AG09309 (cell line): ENCODE results near the gene GMIP.

Experiments
- DNase-seq: peaks from one replicate; pipeline ENCODE4 v3.0.0-alpha.2; 2010; ENCODE audit warnings: low read depth
- H3K4me3 ChIP-seq: 2 replicates; pipeline ENCODE4 v1.5.1; 2011; ENCODE audit warnings: mild to moderate bottlenecking, low read depth, low read length, moderate library complexity; ENCODE audit not compliant: control insufficient read depth
- CTCF ChIP-seq: IDR thresholded peaks from 2 replicates; pipeline ENCODE4 v1.5.1; 2011; ENCODE audit warnings: mild to moderate bottlenecking, low read depth, low read length, inconsistent platforms; ENCODE audit not compliant: insufficient read depth, control insufficient read depth; ENCODE audit errors: missing control alignments

Gene GMIP

DNA sequence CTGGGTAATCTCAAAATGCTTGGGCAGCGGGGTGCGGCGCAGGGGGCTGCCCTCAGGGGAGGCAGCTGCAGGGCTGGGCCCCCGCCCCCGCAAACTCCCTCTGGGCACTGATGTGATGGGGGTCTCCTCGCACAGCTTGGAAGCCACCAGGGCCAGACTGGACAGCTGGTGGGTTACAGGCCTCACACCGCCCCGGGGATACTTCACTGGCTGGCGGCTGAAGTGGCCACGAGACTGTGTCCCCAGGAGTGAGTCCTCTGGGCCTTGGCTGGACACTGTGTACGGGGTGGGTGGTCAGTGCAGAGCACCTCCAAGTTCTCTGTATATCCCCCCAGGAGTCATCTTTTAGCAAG, 13.4 kb downstream of the GMIP start:
- TF ChIP-seq CTCF: no peak

GRCh38 chr19:19628501-19629134, 14.8 kb downstream of the GMIP start:
- DNase-seq: no peak
- H3K4me3 ChIP-seq: no peak overlapping the region
- TF ChIP-seq CTCF: no peak

More for the DNA sequence above, 13.4 kb downstream of the GMIP start:
- H3K4me3 ChIP-seq: no peak overlapping the region
- DNase-seq: no peak

DNA sequence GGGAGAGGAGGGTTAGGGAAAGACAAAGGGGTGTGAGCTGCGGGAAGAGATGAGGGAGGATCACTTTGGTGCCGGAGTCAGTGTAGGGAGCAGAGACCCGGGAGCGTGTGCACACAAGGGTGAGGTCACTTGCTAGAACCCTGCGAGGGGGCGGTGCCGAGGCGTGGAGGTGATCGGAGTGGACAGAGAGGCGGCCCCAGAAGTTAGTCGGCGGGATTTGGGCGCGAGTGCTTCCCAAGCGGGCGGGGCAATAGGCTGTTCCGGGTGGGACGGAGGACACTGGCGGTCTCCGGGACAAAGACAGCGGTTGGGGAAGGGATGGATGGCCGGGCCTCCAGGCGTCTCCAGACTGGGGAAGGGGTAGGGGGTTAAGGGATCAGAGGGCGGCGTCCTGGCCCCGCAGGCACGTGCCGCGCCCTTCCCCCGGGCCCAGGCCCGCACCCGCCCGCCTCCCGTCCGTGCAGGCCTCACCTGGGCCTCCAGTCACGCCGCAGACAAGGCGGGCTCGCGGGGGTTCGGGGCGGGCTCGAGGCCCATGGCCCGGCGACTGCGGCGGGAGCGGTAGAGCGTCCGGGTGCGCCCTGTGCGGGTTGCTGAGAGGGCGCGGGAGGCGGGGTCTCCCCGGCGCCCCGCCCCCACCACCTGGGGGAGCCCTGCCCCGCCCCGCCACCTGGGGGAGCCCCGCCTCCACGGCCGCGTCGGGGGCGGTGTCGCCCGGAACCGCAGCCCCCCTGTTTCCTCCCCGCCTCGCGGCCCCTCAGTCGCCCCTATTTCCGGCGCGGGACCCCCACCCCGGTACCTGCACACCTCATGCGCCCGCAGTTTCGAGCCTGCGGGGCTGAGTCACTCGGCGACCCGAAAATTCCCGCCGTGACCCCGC, 15.6 kb downstream of the GMIP start, which contains the start of gene LPAR2:
Gene LPAR2 (minus strand): TSS at position 600 of the 880 bp plus-strand sequence. CDS start 945 bp downstream, outside the sequence.
- no peak for DNase-seq
- no peak for TF ChIP-seq CTCF
- H3K4me3 ChIP-seq: no peak within 1 kb of the TSS; the same call in 1 of the 2 replicates

DNA sequence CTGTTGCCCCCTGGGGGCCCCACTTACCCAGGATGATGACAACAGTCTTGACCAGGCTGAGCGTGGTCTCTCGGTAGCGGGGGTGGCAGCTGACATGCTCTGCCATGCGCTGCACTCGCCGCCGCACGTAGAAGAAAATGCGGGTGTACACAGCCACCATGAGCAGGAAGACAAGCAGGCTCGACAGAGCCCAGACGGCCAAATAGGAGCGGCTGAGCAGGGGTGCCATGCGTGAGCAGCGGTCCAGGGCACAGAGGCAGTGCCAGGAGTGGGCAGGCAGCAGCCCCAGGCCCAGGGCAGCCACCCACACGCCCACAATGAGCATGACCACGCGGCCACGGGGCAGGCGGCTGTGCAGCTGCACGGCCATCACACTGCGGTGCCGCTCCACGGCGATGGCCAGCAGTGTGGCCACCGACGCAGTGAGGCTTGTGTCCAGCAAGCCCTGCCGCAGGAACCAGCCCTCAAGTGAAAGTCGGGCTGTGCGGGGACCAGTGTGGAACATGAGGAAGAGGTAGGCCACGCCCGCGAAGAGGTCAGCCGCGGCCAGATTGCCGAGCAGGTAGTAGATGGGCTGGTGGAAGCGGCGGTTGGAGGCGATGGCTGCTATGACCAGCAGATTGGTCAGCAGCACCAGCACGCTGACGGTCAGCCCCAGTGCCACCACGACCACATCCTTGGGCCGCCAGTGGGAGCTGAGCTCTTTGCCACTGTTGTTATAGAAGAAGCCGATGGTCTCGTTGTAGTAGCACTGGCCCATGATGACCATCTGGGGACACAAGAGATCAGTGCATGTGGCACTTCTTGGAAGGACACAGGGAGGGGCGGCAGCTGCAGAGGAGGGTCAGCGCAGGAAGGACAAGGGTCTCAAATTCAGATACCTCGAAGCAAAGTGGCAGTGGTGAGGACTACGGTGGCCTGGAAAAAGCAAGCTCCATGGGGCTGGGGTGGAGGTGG, 16.7 kb downstream of the GMIP start:
- no peak for TF ChIP-seq CTCF
- DNase-seq: no peak
- H3K4me3 ChIP-seq: no peak overlapping the region

DNA sequence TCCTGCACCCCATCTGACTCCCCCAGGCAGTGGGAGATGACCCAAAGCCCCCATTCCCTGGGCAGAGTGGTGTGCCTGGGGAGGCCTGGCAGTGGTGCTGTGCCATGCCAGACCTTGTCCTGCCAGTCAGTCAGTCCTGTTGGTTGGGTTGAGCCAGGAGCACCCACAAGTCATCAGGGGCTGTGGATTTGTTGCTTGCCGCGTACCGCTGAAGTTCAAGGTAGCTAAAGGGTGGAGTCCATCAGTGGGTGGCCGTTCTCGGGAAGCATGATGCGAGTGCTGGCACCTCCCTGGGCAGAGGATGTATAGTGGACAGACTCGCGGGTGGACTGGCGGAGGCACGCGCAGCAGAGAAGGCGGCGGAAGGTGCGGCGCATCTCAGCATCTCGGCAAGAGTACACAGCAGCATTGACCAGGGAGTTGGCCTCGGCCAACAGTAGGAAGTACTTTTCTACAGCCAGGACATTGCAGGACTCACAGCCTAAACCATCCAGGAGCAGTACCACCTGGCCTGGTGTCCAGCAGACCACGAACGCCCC, 19.4 kb downstream of the GMIP start:
- H3K4me3 ChIP-seq: no peak overlapping the region
- TF ChIP-seq CTCF: no peak
- DNase-seq: no peak

- no peak overlapping the region for H3K4me3 ChIP-seq
- TF ChIP-seq CTCF: no peak
- no peak for DNase-seq
Observed at GRCh38 chr19:19623383-19623782, 20.1 kb downstream of the GMIP start.
